H9 (cell line): Measurements from ENCODE around the gene WDFY3. TPM values are rescaled to one million over a fixed set of nuclear protein-coding genes. Genes with fewer than 3 reads are reported as not detected.

Experiments
- DNase-seq: peaks from one replicate; pipeline ENCODE4 v3.0.0-alpha.2; 2017
- H2AFZ ChIP-seq: one replicate; pipeline ENCODE4 v1.6.1; 2013; ENCODE audit warnings: mild to moderate bottlenecking, low read length, control low read depth, moderate library complexity
- H2AK5ac ChIP-seq: 2 replicates; pipeline ENCODE4 v1.6.1; 2013; ENCODE audit warnings: low read length, control low read depth, mixed read lengths; ENCODE audit not compliant: insufficient read length
- H2BK120ac ChIP-seq: one replicate; pipeline ENCODE4 v1.6.1; 2013; ENCODE audit warnings: low read depth, mild to moderate bottlenecking, low read length, control low read depth, inconsistent platforms; ENCODE audit not compliant: poor library complexity, severe bottlenecking
- H2BK12ac ChIP-seq: 2 replicates; pipeline ENCODE4 v1.6.1; 2013; ENCODE audit warnings: low read length, control low read depth, mixed read lengths, low read depth; ENCODE audit not compliant: insufficient read length
- H2BK15ac ChIP-seq: 2 replicates; pipeline ENCODE4 v1.6.1; 2013; ENCODE audit warnings: low read depth, low read length, control low read depth
- H2BK20ac ChIP-seq: one replicate; pipeline ENCODE4 v1.6.1; 2013; ENCODE audit warnings: low read depth, mild to moderate bottlenecking, low read length, control low read depth, inconsistent platforms; ENCODE audit not compliant: poor library complexity, severe bottlenecking
- H2BK5ac ChIP-seq: 2 replicates; pipeline ENCODE4 v1.6.1; 2013; ENCODE audit warnings: low read length, control low read depth, mixed read lengths; ENCODE audit not compliant: insufficient read length
- H3K14ac ChIP-seq: 2 replicates; pipeline ENCODE4 v1.6.1; 2013; ENCODE audit warnings: low read length, control low read depth; ENCODE audit not compliant: insufficient read depth
- H3K18ac ChIP-seq: 2 replicates; pipeline ENCODE4 v1.6.1; 2013; ENCODE audit warnings: low read depth, mild to moderate bottlenecking, mixed read lengths, low read length, control low read depth; ENCODE audit not compliant: insufficient read length
- H3K23ac ChIP-seq: 2 replicates; pipeline ENCODE4 v1.6.1; 2013; ENCODE audit warnings: low read length, control low read depth, mixed read lengths, low read depth; ENCODE audit not compliant: insufficient read length
- H3K23me2 ChIP-seq: 2 replicates; pipeline ENCODE4 v1.6.1; 2013; ENCODE audit warnings: low read depth, mild to moderate bottlenecking, mixed read lengths, low read length, control low read depth; ENCODE audit not compliant: insufficient read length, poor library complexity, severe bottlenecking
- H3K27ac ChIP-seq: 2 replicates; pipeline ENCODE4 v1.5.1; 2013; ENCODE audit warnings: low read length, control low read depth, mixed read lengths, low read depth; ENCODE audit not compliant: insufficient read length
- H3K27me3 ChIP-seq: 2 replicates; pipeline ENCODE4 v1.6.1; 2013; ENCODE audit warnings: low read length, control low read depth, inconsistent platforms; ENCODE audit not compliant: insufficient read depth
- H3K4ac ChIP-seq: 2 replicates; pipeline ENCODE4 v1.6.1; 2013; ENCODE audit warnings: low read depth, mild to moderate bottlenecking, control low read depth, inconsistent platforms, low read length, moderate library complexity
- H3K4me1 ChIP-seq: 2 replicates; pipeline ENCODE4 v1.6.1; 2013; ENCODE audit warnings: low read length, control low read depth, inconsistent platforms; ENCODE audit not compliant: insufficient read depth
- H3K4me2 ChIP-seq: 2 replicates; pipeline ENCODE4 v1.6.1; 2013; ENCODE audit warnings: low read length, control low read depth, mixed read lengths; ENCODE audit not compliant: insufficient read length, insufficient read depth
- H3K56ac ChIP-seq: 2 replicates; pipeline ENCODE4 v1.6.1; 2013; ENCODE audit warnings: low read depth, mild to moderate bottlenecking, mixed read lengths, low read length, control low read depth; ENCODE audit not compliant: insufficient read length
- H3K79me1 ChIP-seq: 2 replicates; pipeline ENCODE4 v1.6.1; 2013; ENCODE audit warnings: low read depth, mild to moderate bottlenecking, moderate library complexity, low read length, control low read depth, inconsistent platforms; ENCODE audit not compliant: insufficient read depth, poor library complexity, severe bottlenecking
- H3K79me2 ChIP-seq: 2 replicates; pipeline ENCODE4 v1.6.1; 2013; ENCODE audit warnings: low read length, control low read depth, inconsistent platforms; ENCODE audit not compliant: insufficient read depth
- H3K9ac ChIP-seq: 2 replicates; pipeline ENCODE4 v1.6.1; 2013; ENCODE audit warnings: low read length, control low read depth, mixed read lengths; ENCODE audit not compliant: insufficient read length; ENCODE audit errors: extremely low read depth
- H3K9me3 ChIP-seq: one replicate; pipeline ENCODE4 v1.6.1; 2013; ENCODE audit warnings: low read depth, low read length, inconsistent platforms; ENCODE audit not compliant: control insufficient read depth
- H3T11ph ChIP-seq: one replicate; pipeline ENCODE4 v1.6.1; 2013; ENCODE audit warnings: mild to moderate bottlenecking, low read length, control low read depth, inconsistent platforms
- H4K20me1 ChIP-seq: one replicate; pipeline ENCODE4 v1.6.1; 2013; ENCODE audit not compliant: control insufficient read depth, insufficient read length, insufficient read depth
- H4K5ac ChIP-seq: 2 replicates; pipeline ENCODE4 v1.6.1; 2013; ENCODE audit warnings: low read depth, mild to moderate bottlenecking, mixed read lengths, low read length, control low read depth; ENCODE audit not compliant: insufficient read length
- H4K8ac ChIP-seq: replicated peaks from 2 replicates; pipeline ENCODE4 v1.6.1; 2013; ENCODE audit warnings: low read length, control low read depth, mixed read lengths, low read depth; ENCODE audit not compliant: insufficient read length
- H4K91ac ChIP-seq: 2 replicates; pipeline ENCODE4 v1.6.1; 2013; ENCODE audit warnings: low read depth, mild to moderate bottlenecking, moderate library complexity, mixed read lengths, low read length, control low read depth; ENCODE audit not compliant: insufficient read length
- H3K27ac Mint-ChIP-seq, 3 experiments: 2 replicates in 2 of 3; 3 replicates in 1 of 3; pipeline ENCODE4 v1.8.0; 2020 to 2021; ENCODE audit warnings: mixed read lengths in 3 of 3, mild to moderate bottlenecking in 1 of 3, moderate library complexity in 1 of 3
- H3K27me3 Mint-ChIP-seq: 2 replicates; pipeline ENCODE4 v1.8.0; 2021; ENCODE audit warnings: low read depth, mild to moderate bottlenecking, moderate library complexity, mixed read lengths
- H3K36me3 Mint-ChIP-seq, 3 experiments: 2 replicates in 2 of 3; 3 replicates in 1 of 3; pipeline ENCODE4 v1.8.0; 2020 to 2021; ENCODE audit warnings: low read depth in 3 of 3, mixed read lengths in 3 of 3; ENCODE audit not compliant: insufficient read depth in 1 of 3
- H3K4me1 Mint-ChIP-seq, 2 experiments: 2 replicates each; pipeline ENCODE4 v1.8.0; 2020; ENCODE audit warnings: mixed read lengths in 2 of 2
- H3K4me3 Mint-ChIP-seq, 2 experiments: 2 replicates in 1 of 2; 3 replicates in 1 of 2; pipeline ENCODE4 v1.8.0; 2020 to 2021; ENCODE audit warnings: mild to moderate bottlenecking in 2 of 2, mixed read lengths in 2 of 2, moderate library complexity in 1 of 2
- H3K9me3 Mint-ChIP-seq, 2 experiments: 2 replicates in 1 of 2; 3 replicates in 1 of 2; pipeline ENCODE4 v1.8.0; 2020; ENCODE audit warnings: mild to moderate bottlenecking in 2 of 2, mixed read lengths in 2 of 2, moderate library complexity in 1 of 2
- CTCF ChIP-seq: fragments of 200-600 bp; sonication (generic); conservative IDR thresholded peaks from 3 replicates; pipeline ENCODE4 v1.8.0; 2021; ENCODE audit warnings: antibody characterized with exemption, mild to moderate bottlenecking
- WGBS: extraction: QIAGEN DNeasy Blood & Tissue Kit; methylation state at CpG from one replicate; pipeline ENCODE4 v1.1.7; 2013; ENCODE audit warnings: missing lambda C conversion rate, low lambda C conversion rate, mixed read lengths; ENCODE audit not compliant: insufficient read length; ENCODE audit errors: extremely low coverage; 5-methylcytosine and 5-hydroxymethylcytosine counted together
- total RNA-seq: library from RNA; stranded (reverse); gene quantifications from 2 replicates; pipeline ENCODE4 v1.2.1, GENCODE V29; 2021

The WDFY3 gene
- total RNA-seq, 1 experiment from 2014 or later, result 54.6 TPM

- Histone ChIP-seq H2AK5ac (no peak overlapping the region), H3K23ac (no peak overlapping the region), H3K27me3 (no peaks in the 10 kb centered on the region), H3K4me1 (peaks cover 4% of the 10 kb centered on the region; the same call in 1 of the 2 replicates), H3K4ac (no peak overlapping the region), H3K23me2 (no peaks in the 10 kb centered on the region), H3K27ac (peak overlapping the region; percentile 30), H2BK120ac (no peak overlapping the region), H4K20me1 (no peaks in the 10 kb centered on the region), H4K5ac (no peak overlapping the region), H3K79me1 (peaks cover 3% of the 10 kb centered on the region), H2AFZ (no peak overlapping the region), H3K79me2 (peaks cover 12% of the 10 kb centered on the region; the same call in 1 of the 2 replicates), H2BK20ac (no peak overlapping the region), H3K14ac (no peak overlapping the region), H3K56ac (no peak overlapping the region), H4K91ac (no peak overlapping the region), H3K9me3 (no peaks in the 10 kb centered on the region), H3K9ac (no peak overlapping the region), H2BK15ac (no peak overlapping the region), H2BK5ac (no peak overlapping the region), H2BK12ac (no peak overlapping the region), H4K8ac (no peak overlapping the region), H3T11ph (no peak overlapping the region), H3K4me2 (no peak overlapping the region), H3K18ac (no peak overlapping the region)
- Mint-ChIP-seq H3K4me3 (no peak overlapping the region), H3K36me3 (peaks cover 0 to 2% (median 0%) of the 10 kb centered on the region in 3 experiments; a peak in 2 of 7 replicates), H3K4me1 (peaks cover 28 to 31% of the 10 kb centered on the region in 2 experiments), H3K27me3 (no peaks in the 10 kb centered on the region), H3K9me3 (no peaks in the 10 kb centered on the region), H3K27ac (peak overlapping the region in 2 of 3 experiments; percentile 1 to 71; a peak in 4 of 7 replicates)
- DNase-seq, result no peak
- no CpG with 5 or more reads among the region's 3 CpGs for WGBS
- no peak for TF ChIP-seq CTCF
Measured at GRCh38 chr4:84956014-84956413, 10.5 kb downstream of the WDFY3 start.
